Epithelial cell of proximal tubule (primary cell): ENCODE results near the gene NAPB. TPM values are rescaled to one million over a fixed set of nuclear protein-coding genes. Genes with fewer than 3 reads are reported as not detected.
"Not testable (repeated sequence)": the region's sequence is repeated elsewhere in the genome, so short reads cannot be mapped to it uniquely, and the experiment has no call there.

Experiments used
- DNase-seq: peaks from one replicate; pipeline ENCODE4 v3.0.0-alpha.2; 2011; ENCODE audit warnings: low read depth
- H3K4me3 ChIP-seq: 2 replicates; pipeline ENCODE4 v1.5.1; 2011; ENCODE audit warnings: low read depth, mild to moderate bottlenecking, low read length
- CTCF ChIP-seq: conservative IDR thresholded peaks from 2 replicates; pipeline ENCODE4 v1.5.1; 2012; ENCODE audit warnings: low read depth, mild to moderate bottlenecking, low read length
- total RNA-seq: library from RNA; depleted of rRNA; stranded (reverse); fragments of >200 nt; gene quantifications from 2 replicates; pipeline ENCODE4 v1.2.3, GENCODE V29; 2015

NAPB gene
- total RNA-seq = 3.3 and 3.8 TPM in 2 replicates

- H3K4me3 ChIP-seq = peak within 1 kb of the TSS; percentile 93
- DNase-seq = no peak
- TF ChIP-seq CTCF = peak; percentile 25
These were observed at the start of gene NAPB for GRCh38 chr20:23420943-23421931. TSS of gene NAPB (minus strand) at chr20:23421488. CDS start at chr20:23421402, 86 bp downstream.

GRCh38 chr20:23466961-23467360, 45.7 kb upstream of the NAPB start:
- not testable (repeated sequence) for DNase-seq, H3K4me3 ChIP-seq

DNA sequence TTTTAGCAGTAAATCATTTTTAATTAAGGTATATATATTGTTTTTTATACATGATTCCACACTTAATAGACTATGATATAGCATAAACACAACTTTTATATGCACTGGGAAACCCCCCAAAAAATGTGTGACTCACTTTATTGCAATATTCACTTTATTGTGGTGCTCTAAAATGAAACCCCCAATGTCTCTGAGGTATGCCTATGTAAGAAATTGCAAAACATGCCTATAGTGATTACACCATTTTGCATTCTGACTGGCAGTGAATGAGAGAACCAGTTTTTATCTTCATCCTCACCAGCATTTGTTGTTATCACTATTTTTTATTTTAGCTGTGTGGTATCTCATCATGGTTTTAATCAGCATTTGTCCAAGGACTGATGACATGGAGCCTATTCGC, 39.9 kb upstream of the NAPB start:
- no peak overlapping the region for H3K4me3 ChIP-seq
- DNase-seq = no peak
- TF ChIP-seq CTCF = no peak

DNA sequence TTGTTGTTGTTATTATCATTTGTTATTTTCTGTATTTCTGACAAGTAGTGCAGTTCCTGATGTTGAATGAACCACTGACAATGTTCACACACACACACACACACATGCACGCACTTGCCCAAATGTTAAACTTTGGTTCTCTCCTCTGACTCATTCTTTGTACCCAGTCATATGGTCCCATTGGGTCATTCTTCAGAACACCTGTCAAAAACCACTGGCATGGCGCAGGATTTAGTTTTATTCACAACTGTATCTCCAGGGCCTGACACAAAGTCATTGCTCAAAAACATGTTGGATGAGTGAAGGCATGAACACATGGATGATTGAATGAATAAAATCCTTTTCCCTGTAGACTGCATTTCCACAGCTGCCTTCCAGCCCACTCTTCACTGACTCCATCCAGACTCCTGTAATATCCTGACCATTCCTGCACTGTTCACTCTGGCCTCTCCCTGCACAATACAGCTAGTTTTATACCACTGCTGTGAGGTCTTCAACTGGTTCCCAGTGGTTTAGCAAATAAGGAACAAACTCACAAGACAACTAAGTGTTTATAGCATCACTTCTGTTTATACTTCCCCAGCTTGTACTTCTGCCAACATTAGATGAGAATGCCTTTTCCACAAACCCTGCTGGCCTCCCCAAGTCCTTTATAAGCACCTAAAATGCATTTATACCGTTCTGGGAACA, 38.3 kb upstream of the NAPB start:
- no peak overlapping the region for H3K4me3 ChIP-seq
- DNase-seq = no peak
- no peak for TF ChIP-seq CTCF

DNA sequence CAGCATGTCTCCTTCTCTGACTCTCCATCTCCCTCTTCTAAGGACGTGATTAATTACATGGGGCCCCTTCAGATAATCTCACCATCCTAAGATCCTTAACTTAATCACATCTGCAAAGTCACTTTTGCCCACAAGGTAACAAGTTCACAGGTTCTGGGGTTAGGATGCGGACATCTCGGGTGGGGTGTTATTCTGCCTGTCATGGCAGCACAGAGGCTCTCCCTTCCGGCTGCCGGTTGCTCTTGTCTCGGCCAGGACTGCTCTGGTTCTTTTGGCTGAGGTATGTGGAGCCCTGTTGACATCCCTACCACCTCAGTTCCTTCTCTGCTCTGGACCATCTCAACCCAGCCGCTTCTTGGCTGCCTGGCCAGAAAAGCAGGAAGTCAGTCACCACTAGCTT, 35.6 kb upstream of the NAPB start:
- DNase-seq = no peak
- TF ChIP-seq CTCF = no peak
- no peak overlapping the region for H3K4me3 ChIP-seq

DNA sequence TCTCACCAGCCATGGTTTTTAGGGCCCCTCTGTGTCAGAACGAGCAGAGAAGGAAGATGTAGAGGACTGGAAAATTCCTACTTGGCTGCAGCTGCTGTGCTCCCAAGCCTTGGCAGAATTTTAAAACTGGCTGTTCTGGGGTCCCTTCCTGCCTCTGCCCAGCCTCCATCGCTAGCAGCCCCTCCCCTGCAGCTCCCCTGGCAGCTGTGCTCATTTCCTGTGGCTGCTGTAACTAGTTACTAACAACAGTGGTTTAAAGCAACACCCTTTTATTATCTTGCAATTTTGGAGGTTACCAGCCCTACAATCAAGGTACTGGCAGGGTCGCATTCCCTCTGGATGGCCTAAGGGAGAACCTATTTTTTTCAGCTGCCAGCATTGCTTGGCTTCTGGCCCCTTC, 35.1 kb upstream of the NAPB start:
- DNase-seq = no peak
- no peak overlapping the region for H3K4me3 ChIP-seq
- no peak for TF ChIP-seq CTCF

DNA sequence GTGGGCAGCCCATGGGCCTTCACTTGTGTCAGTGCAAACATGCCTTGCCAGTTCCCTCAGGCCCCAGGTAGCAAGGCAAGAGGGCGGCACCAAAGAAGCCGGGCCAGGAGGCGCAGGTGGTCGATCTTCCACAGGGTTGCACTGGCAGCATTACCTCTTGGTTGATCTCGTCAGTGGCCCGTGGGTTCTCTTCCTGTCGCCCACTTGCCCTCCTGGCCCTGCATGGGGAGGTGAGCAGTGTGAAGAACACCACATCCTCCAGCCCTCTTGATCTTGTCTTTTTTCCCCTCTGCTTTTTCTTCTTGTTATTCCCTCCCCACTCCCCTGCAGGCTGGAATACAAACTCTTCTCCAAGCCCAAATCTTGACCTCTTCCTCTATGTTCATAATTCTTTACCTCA, 34.4 kb upstream of the NAPB start:
- no peak for TF ChIP-seq CTCF
- H3K4me3 ChIP-seq = no peak overlapping the region
- DNase-seq = no peak
